ENCODE measurements around the gene MTNR1A.

The MTNR1A gene

GRCh38 chr4:186486172-186486571, 69.2 kb downstream of the MTNR1A start:
- no peak for DNase-seq (ENCODE audit: low spot score)

DNA sequence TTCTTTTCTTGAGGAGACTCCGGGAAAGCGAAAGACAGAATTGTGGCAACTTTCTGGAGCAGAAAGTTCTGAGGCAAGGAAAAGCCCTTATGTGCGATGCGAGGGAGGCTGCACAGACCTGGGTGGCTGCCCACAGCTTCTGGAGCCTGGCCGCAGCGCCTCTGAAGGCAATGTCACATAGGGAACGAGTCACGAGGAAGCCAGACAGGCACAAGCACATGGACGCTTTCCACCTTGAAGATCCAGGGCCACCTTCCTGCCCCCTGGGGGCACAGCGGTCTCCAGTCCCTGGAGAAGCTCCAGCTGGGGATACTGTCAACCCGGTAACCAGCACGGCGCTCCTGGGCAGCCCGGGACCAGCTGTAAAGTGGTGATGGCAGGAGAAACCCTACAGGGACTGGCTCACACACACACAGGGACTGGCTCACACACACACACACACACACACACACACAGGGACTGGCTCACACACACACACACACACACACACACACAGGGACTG, 69.8 kb downstream of the MTNR1A start:
- no peak for DNase-seq (ENCODE audit: low spot score)

DNA sequence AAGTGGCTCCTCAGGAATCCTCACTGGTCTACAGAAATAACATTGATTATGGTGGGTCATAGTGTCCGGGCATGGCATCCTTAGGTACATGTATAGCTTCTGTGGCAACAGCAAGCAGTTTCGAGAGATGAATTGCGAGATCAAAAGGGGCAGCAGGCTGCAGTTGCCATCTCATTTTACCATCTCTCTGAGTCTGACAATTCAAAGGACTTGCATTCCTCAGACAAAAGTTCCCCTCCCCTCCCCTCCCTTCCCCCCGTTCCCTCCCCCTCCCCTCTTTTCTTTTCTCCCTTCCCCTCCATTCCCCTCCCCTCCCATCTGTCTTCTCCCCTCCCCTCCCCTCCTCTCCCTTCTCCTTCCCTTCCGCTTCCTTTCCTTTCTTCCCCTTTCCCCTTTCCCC, 70.2 kb downstream of the MTNR1A start:
- DNase-seq (ENCODE audit: low spot score) = no peak

DNA sequence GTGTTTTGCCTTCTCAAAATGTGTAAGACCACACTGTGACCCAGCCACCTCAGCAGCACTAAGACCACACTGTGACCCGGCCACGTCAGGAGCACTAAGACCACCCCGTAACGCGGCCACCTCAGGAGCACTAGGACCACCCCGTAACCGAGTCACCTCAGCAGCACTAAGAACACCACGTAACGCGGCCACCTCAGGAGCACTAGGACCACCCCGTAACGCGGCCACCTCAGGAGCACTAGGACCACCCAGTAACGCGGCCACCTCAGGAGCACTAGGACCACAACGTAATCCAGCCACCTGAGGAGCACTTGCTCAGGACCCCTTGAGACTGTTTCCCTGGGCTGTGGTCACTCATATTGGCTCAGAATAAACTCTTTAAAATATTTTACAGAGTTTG, 71.7 kb downstream of the MTNR1A start:
- DNase-seq (ENCODE audit: low spot score) = no peak

Data from CD4-positive, alpha-beta T cell treated with Interleukin-2 at 100 ng/mL for 4 hours (primary cell).